B cell (primary cell): ENCODE measurements around the gene GFPT2. TPM values are rescaled to one million over a fixed set of nuclear protein-coding genes. Genes with fewer than 3 reads are reported as not detected.

Experiments used
- ATAC-seq: fragments of 200-7000 bp; cut with Tn5 transposase; one replicate; pipeline ENCODE4 v1.10.0; 2021; ENCODE audit warnings: low read depth, mild to moderate bottlenecking, moderate number of reproducible peaks, moderate library complexity
- CTCF ChIA-PET: fragments of 350-600 bp; sonication (Branson Sonifier 250); formaldehyde crosslinking; loops from one replicate; lab custom pipeline; 2021; ENCODE audit warnings: antibody characterized with exemption, inconsistent platforms; lab: Charles Lee
- POLR2A ChIA-PET: fragments of 350-600 bp; sonication (Branson Sonifier 250); formaldehyde crosslinking; loops from one replicate; lab custom pipeline; 2021; ENCODE audit warnings: antibody characterized with exemption; lab: Charles Lee
- DNase-seq: peaks from one replicate; pipeline ENCODE4 v3.0.0; 2013
- H2AFZ ChIP-seq: 2 replicates; pipeline ENCODE4 v1.6.1; 2012; ENCODE audit warnings: mild to moderate bottlenecking, low read depth, low read length; ENCODE audit not compliant: insufficient read depth, poor library complexity, severe bottlenecking
- H3K27ac ChIP-seq, 2 donors: 1 replicate in 1 of 2; 2 replicates in 1 of 2; pipeline ENCODE4 v1.5.1; 2012 to 2013; ENCODE audit warnings: low read length in 2 of 2, mild to moderate bottlenecking in 2 of 2, moderate library complexity in 1 of 2
- H3K27me3 ChIP-seq, 4 experiments: fragments of 200-600 bp in 1 of 4; sonication (generic) in 1 of 4; replicated peaks in 1 of 4; 1 replicate in 2 of 4; 2 replicates in 2 of 4; pipeline versions ENCODE4 v1.6.1 to v1.7.0; 2013 to 2016; ENCODE audit warnings: low read length in 3 of 4, mild to moderate bottlenecking in 2 of 4, mixed read lengths in 1 of 4, moderate library complexity in 1 of 4; ENCODE audit not compliant: insufficient read depth in 4 of 4, control insufficient read depth in 3 of 4; ENCODE audit errors: control extremely low read depth in 1 of 4
- H3K36me3 ChIP-seq, 2 experiments: replicated peaks in 1 of 2; 1 replicate in 1 of 2; 2 replicates in 1 of 2; pipeline versions ENCODE4 v1.6.1 to v1.7.1; 2013; ENCODE audit warnings: low read length in 1 of 2; ENCODE audit not compliant: insufficient read depth in 2 of 2, control insufficient read depth in 1 of 2; ENCODE audit errors: control extremely low read depth in 1 of 2, extremely low read depth in 1 of 2
- H3K4me1 ChIP-seq, 2 donors: fragments of 200-600 bp in 1 of 2; sonication (generic) in 1 of 2; 1 replicate in 1 of 2; 2 replicates in 1 of 2; pipeline versions ENCODE4 v1.5.1 to v1.6.1; 2013 to 2017; ENCODE audit warnings: low read length in 2 of 2; ENCODE audit not compliant: control insufficient read depth in 2 of 2, insufficient read depth in 2 of 2
- H3K4me2 ChIP-seq: replicated peaks from 2 replicates; pipeline ENCODE3; 2012; ENCODE audit warnings: mild to moderate bottlenecking, low read depth, low read length; ENCODE audit not compliant: poor library complexity, severe bottlenecking
- H3K4me3 ChIP-seq, 5 experiments: fragments of 200-600 bp in 1 of 5; sonication (generic) in 1 of 5; 1 replicate in 3 of 5; 2 replicates in 2 of 5; pipeline versions ENCODE4 v1.5.1 to v1.7.0; 2011 to 2016; ENCODE audit warnings: low read length in 4 of 5, mild to moderate bottlenecking in 4 of 5, low read depth in 2 of 5, control low read depth in 1 of 5, moderate library complexity in 1 of 5; ENCODE audit not compliant: insufficient read depth in 1 of 5; ENCODE audit errors: control extremely low read depth in 1 of 5, extremely low read depth in 1 of 5
- H3K79me2 ChIP-seq: fragments of 200-600 bp; sonication (generic); one replicate; pipeline ENCODE4 v1.6.0; 2016; ENCODE audit warnings: low read length; ENCODE audit not compliant: control insufficient read depth, insufficient read depth
- H3K9ac ChIP-seq: fragments of 200-600 bp; sonication (generic); 2 replicates; pipeline ENCODE4 v1.6.1; 2017; ENCODE audit warnings: mild to moderate bottlenecking, low read length, moderate library complexity
- H3K9me3 ChIP-seq, 3 donors: one replicate each; pipeline versions ENCODE4 v1.6.1 to v1.7.1; 2013; ENCODE audit warnings: low read length in 2 of 3; ENCODE audit not compliant: control insufficient read depth in 2 of 3, insufficient read depth in 1 of 3; ENCODE audit errors: control extremely low read depth in 1 of 3
- H4K20me1 ChIP-seq: 2 replicates; pipeline ENCODE4 v1.6.0; 2012; ENCODE audit warnings: mild to moderate bottlenecking, low read length; ENCODE audit not compliant: insufficient read depth, control insufficient read depth, poor library complexity, severe bottlenecking
- H3K27ac Mint-ChIP-seq: one replicate; pipeline ENCODE4 v1.8.0; 2021; ENCODE audit warnings: mixed read lengths
- H3K27me3 Mint-ChIP-seq: one replicate; pipeline ENCODE4 v1.8.0; 2021; ENCODE audit warnings: mixed read lengths
- H3K4me1 Mint-ChIP-seq: one replicate; pipeline ENCODE4 v1.8.0; 2021; ENCODE audit warnings: mixed read lengths
- H3K4me3 Mint-ChIP-seq: one replicate; pipeline ENCODE4 v1.8.0; 2021; ENCODE audit warnings: mixed read lengths
- H3K9me3 Mint-ChIP-seq: one replicate; pipeline ENCODE4 v1.8.0; 2022; ENCODE audit warnings: mixed read lengths; ENCODE audit not compliant: insufficient read depth
- EZH2 ChIP-seq: IDR thresholded peaks from 2 replicates; pipeline ENCODE4 v1.6.1; 2012; ENCODE audit warnings: borderline replicate concordance, low read depth, mild to moderate bottlenecking, moderate library complexity, low read length; ENCODE audit not compliant: insufficient read depth, poor library complexity, severe bottlenecking
- WGBS: methylation state at CpG from one replicate; pipeline ENCODE4 v1.1.5; 2013; ENCODE audit warnings: missing lambda C conversion rate; ENCODE audit not compliant: insufficient coverage; 5-methylcytosine and 5-hydroxymethylcytosine counted together
- intact Hi-C: fragments of 100-400 bp; cut with micrococcal nuclease; formaldehyde crosslinking; loops from one replicate; pipeline ENCODE4 v1.10.0; 2022
- polyA plus RNA-seq: library from polyadenylated mRNA; depleted of rRNA; stranded (reverse); fragments of >200 nt; gene quantifications from 2 replicates; pipeline ENCODE4 v1.2.3, GENCODE V29; 2012
- total RNA-seq, 2 donors: library from RNA; stranded (reverse); fragments of 120-200 nt in 1 of 2; gene quantifications; 1 replicate in 1 of 2; 2 replicates in 1 of 2; pipeline versions ENCODE4 v1.2.3 to v1.2.4, GENCODE V29; 2013 to 2022
- TF ChIP-seq, protein P1 (sequence below): fragments of 200-600 bp; IDR thresholded peaks from one replicate; pipeline ENCODE4 v1.8.0; 2022; ENCODE audit warnings: antibody characterized with exemption, mild to moderate bottlenecking

The GFPT2 gene
- total and polyA plus RNA-seq, 2 donors (not counting 1 experiment from before 2014, with no cell fraction given): 0.03 to 2.8 TPM

DNA sequence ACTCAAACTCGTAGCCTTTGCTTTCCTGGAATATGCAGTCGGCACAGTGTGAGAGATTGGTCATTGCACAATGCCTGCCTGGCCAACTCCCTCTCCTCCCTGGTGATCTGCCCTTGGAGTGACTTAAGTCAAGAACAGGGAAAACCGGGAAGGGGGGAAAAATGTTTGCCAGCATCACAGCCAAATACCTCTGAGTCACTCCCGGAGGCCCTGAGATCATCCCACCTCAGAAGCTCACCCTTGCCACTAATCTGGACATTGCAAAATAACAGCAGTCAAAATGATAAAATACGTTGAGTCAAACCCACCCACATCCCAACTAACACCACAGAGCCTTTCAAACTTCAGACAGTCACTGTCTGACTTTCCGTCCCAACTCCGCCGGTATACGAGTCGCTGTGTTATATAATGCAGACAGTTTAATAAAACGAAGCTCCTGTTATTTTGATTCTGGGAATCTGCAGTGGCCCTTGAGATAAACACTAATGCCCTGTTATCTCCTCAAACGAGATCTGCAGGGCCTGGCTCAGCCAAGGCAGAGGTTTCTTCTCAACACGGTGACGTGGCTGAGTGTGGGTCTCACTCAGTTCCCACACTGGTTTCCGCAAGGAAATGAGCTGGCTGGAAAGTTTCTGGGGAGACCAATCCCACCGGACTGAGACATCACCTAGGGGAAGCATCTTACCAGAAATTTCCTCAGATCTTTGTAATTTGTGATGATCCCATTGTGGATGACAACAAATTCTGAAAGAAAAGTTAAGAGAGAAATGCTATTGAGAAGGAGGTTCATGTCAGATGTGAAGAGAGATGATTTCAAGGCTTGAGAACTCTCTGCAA, 22.1 kb downstream of the GFPT2 start:
- H3K9me3 Mint-ChIP-seq: no peaks in the 10 kb centered on the region
- H3K4me1 Mint-ChIP-seq: no peaks in the 10 kb centered on the region
- Histone ChIP-seq H3K36me3 (no peaks in the 10 kb centered on the region), H3K27me3 (peaks cover 0 to 8% (median 0%) of the 10 kb centered on the region in 4 experiments), H4K20me1 (no peaks in the 10 kb centered on the region), H2AFZ (no peak overlapping the region), H3K27ac (no peak overlapping the region), H3K9ac (no peak overlapping the region), H3K4me1 (peaks cover 0 to 4% of the 10 kb centered on the region in 2 donors), H3K4me3 (no peak overlapping the region), H3K4me2 (no peak overlapping the region), H3K79me2 (no peaks in the 10 kb centered on the region), H3K9me3 (no peaks in the 10 kb centered on the region)
- intact Hi-C loops: no loop called here
- ChIA-PET POLR2A (no interaction called here), CTCF (interaction anchor here (1.1 to 1.9 kb wide), 3 partner anchors 15 to 39 kb away, joined by 3 to 7 read pairs (median 4); partner anchors contain the start of gene MAPK9)
- ATAC-seq (no peak), DNase-seq (no peak)
- no peak overlapping the region for H3K27ac Mint-ChIP-seq
- TF ChIP-seq, protein P1, sequence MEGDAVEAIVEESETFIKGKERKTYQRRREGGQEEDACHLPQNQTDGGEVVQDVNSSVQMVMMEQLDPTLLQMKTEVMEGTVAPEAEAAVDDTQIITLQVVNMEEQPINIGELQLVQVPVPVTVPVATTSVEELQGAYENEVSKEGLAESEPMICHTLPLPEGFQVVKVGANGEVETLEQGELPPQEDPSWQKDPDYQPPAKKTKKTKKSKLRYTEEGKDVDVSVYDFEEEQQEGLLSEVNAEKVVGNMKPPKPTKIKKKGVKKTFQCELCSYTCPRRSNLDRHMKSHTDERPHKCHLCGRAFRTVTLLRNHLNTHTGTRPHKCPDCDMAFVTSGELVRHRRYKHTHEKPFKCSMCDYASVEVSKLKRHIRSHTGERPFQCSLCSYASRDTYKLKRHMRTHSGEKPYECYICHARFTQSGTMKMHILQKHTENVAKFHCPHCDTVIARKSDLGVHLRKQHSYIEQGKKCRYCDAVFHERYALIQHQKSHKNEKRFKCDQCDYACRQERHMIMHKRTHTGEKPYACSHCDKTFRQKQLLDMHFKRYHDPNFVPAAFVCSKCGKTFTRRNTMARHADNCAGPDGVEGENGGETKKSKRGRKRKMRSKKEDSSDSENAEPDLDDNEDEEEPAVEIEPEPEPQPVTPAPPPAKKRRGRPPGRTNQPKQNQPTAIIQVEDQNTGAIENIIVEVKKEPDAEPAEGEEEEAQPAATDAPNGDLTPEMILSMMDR: no peak
- no peak for TF ChIP-seq EZH2
- no peak overlapping the region for H3K4me3 Mint-ChIP-seq
- WGBS: 82% methylated on average over 11 of the region's 16 CpGs
- H3K27me3 Mint-ChIP-seq: peaks cover 11% of the 10 kb centered on the region

DNA sequence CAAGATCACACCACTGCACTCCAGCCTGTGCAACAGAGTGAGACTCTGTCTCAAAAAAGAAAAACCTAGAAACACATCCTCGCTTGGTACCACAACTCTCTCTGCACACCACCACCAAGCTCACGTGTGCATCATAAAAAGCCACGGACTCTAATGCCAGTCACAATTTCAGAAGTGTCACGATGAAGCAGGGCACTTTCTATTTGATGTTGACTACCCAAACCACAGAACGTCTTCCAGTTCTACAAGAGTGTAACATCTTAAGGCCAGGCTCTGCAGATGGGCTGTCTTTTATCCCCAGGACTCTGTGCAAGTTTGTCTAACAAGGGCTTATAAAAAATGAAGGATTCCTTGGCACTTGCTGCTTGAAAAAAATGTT, 22.9 kb downstream of the GFPT2 start:
- Histone ChIP-seq H4K20me1 (no peaks in the 10 kb centered on the region), H3K4me3 (no peak overlapping the region), H3K9ac (no peak overlapping the region), H2AFZ (no peak overlapping the region), H3K36me3 (no peaks in the 10 kb centered on the region), H3K9me3 (no peaks in the 10 kb centered on the region), H3K4me1 (peaks cover 0 to 4% of the 10 kb centered on the region in 2 donors), H3K27ac (no peak overlapping the region), H3K4me2 (no peak overlapping the region), H3K27me3 (peaks cover 0 to 8% (median 0%) of the 10 kb centered on the region in 4 experiments), H3K79me2 (no peaks in the 10 kb centered on the region)
- no peak overlapping the region for H3K4me3 Mint-ChIP-seq
- ATAC-seq: no peak
- intact Hi-C loops: no loop called here
- no peaks in the 10 kb centered on the region for H3K9me3 Mint-ChIP-seq
- TF ChIP-seq, protein P1: no peak
- TF ChIP-seq EZH2: no peak
- no peak for DNase-seq
- ChIA-PET POLR2A (no interaction called here), CTCF (interaction anchor here (1.1 to 2.6 kb wide), 4 partner anchors 15 to 38 kb away, joined by 3 to 10 read pairs (median 6); partner anchors contain the start of gene MAPK9)
- peaks cover 13% of the 10 kb centered on the region for H3K27me3 Mint-ChIP-seq
- H3K27ac Mint-ChIP-seq: no peak overlapping the region
- no peaks in the 10 kb centered on the region for H3K4me1 Mint-ChIP-seq
- WGBS: 70% methylated on average over 5 of the region's 5 CpGs
